GM19238 (cell line): ENCODE results near the gene SNRPB2.

ENCODE experiments used
- DNase-seq: peaks from one replicate; pipeline ENCODE4 v3.0.0; 2011; ENCODE audit warnings: low spot score; ENCODE audit not compliant: insufficient read length

Gene SNRPB2

GRCh38 chr20:16732506-16733152, 2.8 kb downstream of the SNRPB2 start:
- DNase-seq = no peak

- no peak for DNase-seq
Observed at GRCh38 chr20:16740365-16741072, 10.7 kb downstream of the SNRPB2 start.

GRCh38 chr20:16744178-16744807, 14.5 kb downstream of the SNRPB2 start:
- DNase-seq = no peak

- no peak for DNase-seq
Observed at GRCh38 chr20:16745204-16745603, 15.4 kb downstream of the SNRPB2 start.

DNA sequence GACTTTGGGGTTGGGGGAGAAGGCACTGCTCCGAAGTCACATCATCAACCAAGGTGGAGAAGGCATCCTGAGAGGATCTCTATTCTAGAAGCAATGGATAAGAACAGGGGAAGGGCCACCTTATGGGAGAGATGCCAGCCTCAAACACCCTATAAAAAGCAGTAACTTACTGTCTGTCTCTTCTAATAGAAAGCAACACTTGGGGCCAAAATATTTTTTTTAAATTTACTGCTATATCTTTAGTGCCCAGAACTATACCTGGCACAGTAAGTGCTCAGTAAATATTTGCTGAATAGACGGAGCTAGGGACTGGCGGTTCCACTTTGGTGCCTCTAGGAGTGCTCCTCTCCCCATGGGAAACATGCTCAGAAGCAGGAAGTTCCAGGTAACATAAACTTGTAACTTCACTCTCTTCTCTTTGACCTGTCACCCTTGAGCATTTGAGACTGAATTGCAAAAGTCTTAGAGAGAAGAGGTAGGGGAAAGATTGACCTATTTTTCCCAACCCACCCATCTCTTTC, 17.5 kb downstream of the SNRPB2 start:
- no peak for DNase-seq

DNA sequence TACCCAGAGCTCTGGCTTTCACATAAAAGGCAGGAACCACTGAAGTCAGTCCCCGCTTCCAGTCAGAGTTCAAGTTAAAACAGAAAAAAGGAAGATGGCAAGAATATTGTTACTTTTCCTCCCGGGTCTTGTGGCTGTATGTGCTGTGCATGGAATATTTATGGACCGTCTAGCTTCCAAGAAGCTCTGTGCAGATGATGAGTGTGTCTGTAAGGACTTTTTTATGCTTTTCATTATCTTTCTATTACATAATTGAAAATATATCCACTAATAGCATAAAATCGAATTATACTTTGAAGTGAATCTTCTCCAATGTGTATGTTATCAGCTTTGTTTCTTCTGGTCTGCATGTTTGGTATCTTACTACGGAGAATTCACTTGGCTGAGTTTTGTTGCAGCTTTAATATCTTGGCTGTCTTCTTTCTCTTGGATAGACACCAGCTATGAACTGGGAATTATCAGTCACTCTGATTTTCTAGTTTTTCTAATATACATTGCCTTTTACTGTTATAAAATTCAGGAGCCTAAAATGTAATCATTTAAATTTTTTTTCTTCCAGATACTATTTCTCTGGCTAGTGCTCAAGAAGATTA, 18.6 kb downstream of the SNRPB2 start, which contains the start of gene OTOR:
Gene OTOR, plus strand, starts transcription at position 51 of the 593 bp plus-strand sequence. Its CDS starts 44 bp downstream, at position 95.
- DNase-seq = no peak

GRCh38 chr20:16749573-16749972, 19.7 kb downstream of the SNRPB2 start:
- no peak for DNase-seq

GRCh38 chr20:16752082-16752481, 22.3 kb downstream of the SNRPB2 start:
- no peak for DNase-seq

DNA sequence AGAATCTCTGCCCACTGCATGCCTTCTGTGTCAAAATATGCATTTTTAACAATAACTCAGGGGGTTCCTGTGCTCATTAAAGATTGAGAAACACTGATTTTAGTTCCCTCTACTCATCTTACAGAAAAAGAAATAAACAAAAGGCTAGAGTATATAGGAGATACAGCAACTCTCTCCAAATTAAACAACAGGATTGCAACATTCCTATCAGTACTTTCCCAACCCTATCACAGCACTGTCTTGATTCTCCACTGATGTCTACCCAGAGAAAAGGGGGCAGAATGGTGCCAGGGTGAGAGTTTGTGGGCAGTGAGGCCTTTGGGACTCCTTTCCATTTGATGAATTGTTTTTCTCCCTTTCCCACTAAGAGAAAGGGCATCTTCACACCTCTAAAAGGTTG, 23.1 kb downstream of the SNRPB2 start:
- DNase-seq = no peak

GRCh38 chr20:16758454-16759180, 28.8 kb downstream of the SNRPB2 start:
- no peak for DNase-seq

DNA sequence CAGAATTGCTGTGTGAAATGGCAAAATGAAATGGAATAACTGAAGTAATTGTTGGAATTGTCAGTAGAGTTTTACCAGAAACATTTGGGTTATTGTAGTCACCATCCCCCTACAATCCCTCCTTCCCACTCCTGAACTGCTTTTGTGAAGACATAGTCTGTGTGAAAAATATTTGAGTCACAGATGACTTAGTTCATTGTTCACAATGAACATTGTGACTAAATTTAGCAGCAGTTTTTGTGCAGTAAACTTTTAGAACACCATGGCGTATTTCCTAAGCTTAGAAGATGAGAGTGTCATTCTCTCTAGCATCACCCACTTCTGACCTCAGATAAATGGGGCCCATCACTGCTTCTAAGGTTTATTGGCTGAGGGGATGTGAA, 29.3 kb downstream of the SNRPB2 start:
- no peak for DNase-seq

DNA sequence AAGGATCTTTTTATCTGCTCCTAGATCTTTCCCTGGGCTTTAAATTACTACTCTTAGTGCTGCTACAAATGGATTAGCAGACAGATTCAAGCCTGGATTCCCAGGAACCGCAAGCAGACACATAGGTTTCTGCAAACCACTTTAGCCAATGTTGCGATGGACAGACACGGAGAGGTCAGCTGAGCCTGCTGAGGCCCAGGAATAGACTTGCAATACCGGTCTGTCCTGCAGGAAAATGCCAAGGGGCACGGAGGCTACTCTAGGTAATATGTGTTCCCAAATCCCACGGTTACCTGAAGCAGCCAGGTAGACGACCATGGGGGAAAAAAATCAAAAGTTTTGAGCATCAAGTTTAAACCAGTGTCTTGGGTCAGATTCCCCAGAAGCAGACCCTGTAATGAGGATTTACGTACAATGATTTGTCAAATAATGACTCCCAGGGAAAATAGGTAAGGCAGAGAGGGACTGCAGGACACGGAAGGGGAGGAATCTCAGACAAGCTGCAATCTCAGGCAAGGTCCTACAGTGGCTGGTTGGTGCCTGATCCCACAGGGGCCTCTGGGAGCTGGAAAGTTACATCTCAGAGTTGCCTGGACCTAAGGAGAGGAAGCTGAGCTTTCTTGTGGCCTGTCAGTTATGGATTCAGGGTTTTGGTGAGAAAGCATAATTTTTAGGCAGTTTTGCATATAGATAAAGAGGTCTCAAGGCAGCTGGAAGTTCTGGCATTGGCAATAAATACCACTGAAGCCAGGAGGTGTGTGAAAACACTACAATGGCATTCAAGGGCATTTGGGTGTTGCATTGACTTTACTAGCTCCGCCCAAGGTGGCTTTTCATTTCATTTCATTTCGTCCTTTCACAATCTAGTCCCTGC, 30.8 kb downstream of the SNRPB2 start:
- no peak for DNase-seq

DNA sequence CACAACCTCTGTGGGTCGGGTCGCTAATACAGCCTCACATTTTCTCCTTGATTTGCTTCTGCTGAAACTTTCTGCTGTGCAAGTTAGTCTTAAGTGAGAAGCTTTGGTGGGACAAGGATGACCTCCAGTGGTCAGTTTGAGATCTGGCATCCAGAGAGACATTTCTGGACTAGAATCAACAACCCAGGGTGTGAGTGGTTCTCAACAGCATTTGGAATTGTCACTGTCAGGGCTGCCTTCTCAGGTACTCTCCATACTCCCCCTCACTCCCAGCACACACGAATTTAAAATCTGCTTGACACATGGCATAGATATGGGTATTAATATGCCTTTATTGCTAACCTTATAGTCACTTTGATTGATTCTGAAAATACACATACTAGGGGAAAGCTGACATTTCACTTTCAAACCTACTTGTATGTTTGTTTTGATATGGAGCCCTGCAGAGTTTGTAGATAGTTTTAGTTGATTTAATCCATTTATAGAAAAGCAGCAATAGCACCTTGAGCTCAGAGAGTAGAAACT, 31.5 kb downstream of the SNRPB2 start:
- peak; percentile 7 for DNase-seq

- DNase-seq = no peak
Observed at GRCh38 chr20:16764560-16764959, 34.7 kb downstream of the SNRPB2 start.

GRCh38 chr20:16771213-16771612, 41.4 kb downstream of the SNRPB2 start:
- no peak for DNase-seq

GRCh38 chr20:16775961-16776360, 46.1 kb downstream of the SNRPB2 start:
- DNase-seq = no peak

GRCh38 chr20:16777126-16777525, 47.3 kb downstream of the SNRPB2 start:
- no peak for DNase-seq

DNA sequence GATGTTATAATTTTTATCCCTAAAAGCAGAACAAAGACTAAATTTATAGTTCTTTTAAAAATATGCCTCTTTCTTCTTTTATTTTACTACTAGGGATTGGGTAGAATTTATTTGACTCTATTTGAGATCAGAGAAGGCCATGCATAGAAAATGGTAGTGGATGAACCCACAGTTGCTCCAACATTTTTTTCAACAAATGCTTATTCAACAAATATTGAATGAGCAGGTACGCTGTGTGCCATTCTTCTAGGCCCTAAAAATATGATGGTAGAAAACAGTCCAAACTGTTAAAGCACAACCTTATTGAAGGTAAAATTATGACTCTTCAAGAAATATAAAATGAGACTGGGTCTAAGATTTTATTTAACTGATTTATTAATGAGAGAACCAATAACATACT, 48.3 kb downstream of the SNRPB2 start:
- no peak for DNase-seq

- DNase-seq = no peak
Observed at GRCh38 chr20:16781496-16781895, 51.7 kb downstream of the SNRPB2 start.

GRCh38 chr20:16785226-16785625, 55.4 kb downstream of the SNRPB2 start:
- DNase-seq = no peak
